ENCODE data around the gene CFAP141.

GRCh38 chr1:154220970-154221277, 14.8 kb upstream of the CFAP141 start:
- TF ChIP-seq CTCF (IDR thresholded peaks at IDR 0.05; ENCODE audit: low read depth, low read length, missing input control) = no peak
- no peak for TF ChIP-seq SP1 (IDR thresholded peaks at IDR 0.05)
- no peak for TF ChIP-seq REST (IDR thresholded peaks at IDR 0.05)
- no peak for TF ChIP-seq ATF3 (IDR thresholded peaks at IDR 0.05)
- no peak for TF ChIP-seq RAD21 (IDR thresholded peaks at IDR 0.05)
- TF ChIP-seq TAF1 (conservative IDR thresholded peaks at IDR 0.05) = no peak
- no peak for TF ChIP-seq MAX (IDR thresholded peaks at IDR 0.05)
- TF ChIP-seq JUND (IDR thresholded peaks at IDR 0.05) = no peak
- no peak for TF ChIP-seq YY1 (IDR thresholded peaks at IDR 0.05)
- no peak for TF ChIP-seq ZBTB33 (IDR thresholded peaks at IDR 0.05)
- no peak for TF ChIP-seq EGR1 (IDR thresholded peaks at IDR 0.05; ENCODE audit: low read depth in 2 of 2)
